NCI-H345 (cell line): ENCODE data around the gene GPR45.
"Not testable (repeated sequence)": the region's sequence is repeated elsewhere in the genome, so short reads cannot be mapped to it uniquely, and the experiment has no call there.

Experiments used
- DNase-seq: peaks from one replicate; lab custom pipeline; 2025; lab: John Stamatoyannopoulos, UW

Gene GPR45, protein sequence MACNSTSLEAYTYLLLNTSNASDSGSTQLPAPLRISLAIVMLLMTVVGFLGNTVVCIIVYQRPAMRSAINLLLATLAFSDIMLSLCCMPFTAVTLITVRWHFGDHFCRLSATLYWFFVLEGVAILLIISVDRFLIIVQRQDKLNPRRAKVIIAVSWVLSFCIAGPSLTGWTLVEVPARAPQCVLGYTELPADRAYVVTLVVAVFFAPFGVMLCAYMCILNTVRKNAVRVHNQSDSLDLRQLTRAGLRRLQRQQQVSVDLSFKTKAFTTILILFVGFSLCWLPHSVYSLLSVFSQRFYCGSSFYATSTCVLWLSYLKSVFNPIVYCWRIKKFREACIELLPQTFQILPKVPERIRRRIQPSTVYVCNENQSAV

GRCh38 chr2:105241443-105241842 is at the start of gene GPR45:
GPR45 (plus strand) TSS chr2:105241743; CDS start chr2:105241859, 116 bp downstream.
- no peak for DNase-seq

DNA sequence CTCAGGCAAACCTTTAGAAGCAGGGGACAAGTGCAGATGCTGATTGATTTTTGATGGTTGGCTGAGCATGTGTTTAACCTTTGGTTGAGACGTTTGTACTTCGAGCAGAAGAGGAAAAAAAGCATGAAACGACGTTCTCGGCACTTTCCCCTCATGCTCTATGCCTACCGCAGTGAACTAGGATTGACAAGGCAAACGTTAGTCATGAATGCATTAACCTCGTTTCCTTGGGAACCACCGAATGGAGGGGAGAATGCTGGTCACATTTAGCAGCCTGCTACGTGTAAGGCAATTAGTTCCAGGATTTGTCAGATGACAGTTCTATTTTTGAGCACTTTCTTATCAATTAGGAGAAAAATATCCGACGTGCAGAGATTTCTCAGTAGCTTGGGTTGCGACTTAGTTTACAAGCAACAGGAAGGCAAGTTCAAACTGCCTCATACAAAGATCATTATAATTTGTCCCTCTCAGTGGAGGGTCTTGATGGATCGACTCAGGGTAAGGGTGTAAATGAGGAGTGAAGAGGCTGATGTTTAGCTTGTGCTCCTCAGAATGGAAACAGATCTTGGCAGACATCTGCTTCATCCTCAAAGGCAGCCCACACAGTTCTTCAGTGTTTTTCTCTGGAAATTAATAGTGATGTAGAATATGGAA is 47.4 kb upstream of the GPR45 start:
- no peak for DNase-seq

- no peak for DNase-seq
Observed at GRCh38 chr2:105196651-105197050, 44.9 kb upstream of the GPR45 start.

- DNase-seq, result no peak
Observed at GRCh38 chr2:105215586-105216192, 25.9 kb upstream of the GPR45 start.

GRCh38 chr2:105220604-105221003 is 20.9 kb upstream of the GPR45 start:
- DNase-seq, result no peak

DNA sequence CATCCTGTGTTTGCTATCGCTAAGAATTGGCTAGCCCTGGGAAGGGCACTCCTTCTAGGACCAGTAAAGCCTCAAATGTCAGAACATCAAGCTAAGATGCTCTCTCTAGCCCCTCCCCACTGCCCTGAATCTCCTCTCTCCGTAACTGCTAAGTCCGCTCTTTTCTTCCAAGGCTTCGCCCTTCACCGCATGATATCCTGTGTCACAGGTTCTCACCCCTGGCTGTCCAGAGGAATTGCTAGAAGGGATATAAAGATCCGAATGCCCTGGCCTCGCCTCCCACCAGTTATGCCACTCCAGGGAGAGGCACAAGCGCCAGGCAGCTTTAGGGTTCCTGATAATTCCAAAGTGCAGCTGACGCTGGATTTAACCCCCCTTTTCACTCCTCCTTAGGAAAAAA is 17.1 kb upstream of the GPR45 start:
- DNase-seq, result no peak

GRCh38 chr2:105231232-105231619 is 10.3 kb upstream of the GPR45 start:
- no peak for DNase-seq

DNA sequence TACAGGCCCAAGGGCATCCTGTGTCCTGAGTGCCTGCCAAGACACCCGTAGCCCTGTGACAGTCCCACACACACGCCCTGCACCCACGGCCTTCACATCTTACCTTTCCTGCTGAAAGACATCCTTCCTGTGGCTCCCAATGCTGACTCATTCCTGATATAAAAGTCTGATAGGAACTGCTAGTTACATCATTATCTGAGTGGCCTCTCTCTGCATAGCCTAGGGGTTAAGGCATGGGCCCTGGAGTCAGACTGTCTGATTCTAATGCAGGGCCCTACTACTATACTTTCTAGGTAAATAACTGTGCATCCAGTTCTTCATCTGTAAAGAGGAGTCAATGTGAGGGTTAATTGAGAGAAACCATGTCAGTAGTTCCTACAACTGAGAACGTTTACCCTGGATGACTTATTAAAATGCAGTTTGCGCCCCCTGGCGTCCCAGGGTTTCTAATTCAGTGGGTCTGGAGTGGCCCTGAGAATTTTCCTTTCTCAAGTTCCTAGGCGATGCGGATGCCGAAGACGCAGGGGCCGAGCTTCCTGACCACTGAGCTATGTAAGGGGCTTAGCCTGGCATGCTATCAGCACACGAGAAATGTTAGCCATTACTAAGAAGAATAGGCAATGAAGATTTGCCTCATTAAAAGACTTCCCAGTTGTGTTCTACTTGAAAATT is 6.0 kb upstream of the GPR45 start:
- DNase-seq, result peak; percentile 70

DNA sequence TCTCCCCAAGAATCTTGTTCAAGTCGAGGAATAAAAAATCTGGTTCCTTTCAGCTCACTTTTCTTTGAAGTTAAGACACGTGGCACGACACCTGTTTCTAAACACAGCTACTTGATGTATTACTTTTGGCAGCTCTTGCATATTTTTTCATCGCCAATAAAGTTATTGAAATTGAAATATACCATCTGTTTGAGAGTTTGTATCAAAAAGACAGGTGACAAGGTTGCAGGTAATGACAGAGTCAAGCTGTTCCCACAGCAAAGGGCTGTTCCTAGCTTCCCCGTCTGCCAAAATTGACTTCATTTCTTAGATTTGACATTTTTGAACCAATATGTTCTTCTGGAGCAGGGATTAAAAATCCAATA is 5.5 kb upstream of the GPR45 start:
- no peak for DNase-seq

- DNase-seq, result no peak
Observed at GRCh38 chr2:105237045-105237765, 4.3 kb upstream of the GPR45 start.

DNA sequence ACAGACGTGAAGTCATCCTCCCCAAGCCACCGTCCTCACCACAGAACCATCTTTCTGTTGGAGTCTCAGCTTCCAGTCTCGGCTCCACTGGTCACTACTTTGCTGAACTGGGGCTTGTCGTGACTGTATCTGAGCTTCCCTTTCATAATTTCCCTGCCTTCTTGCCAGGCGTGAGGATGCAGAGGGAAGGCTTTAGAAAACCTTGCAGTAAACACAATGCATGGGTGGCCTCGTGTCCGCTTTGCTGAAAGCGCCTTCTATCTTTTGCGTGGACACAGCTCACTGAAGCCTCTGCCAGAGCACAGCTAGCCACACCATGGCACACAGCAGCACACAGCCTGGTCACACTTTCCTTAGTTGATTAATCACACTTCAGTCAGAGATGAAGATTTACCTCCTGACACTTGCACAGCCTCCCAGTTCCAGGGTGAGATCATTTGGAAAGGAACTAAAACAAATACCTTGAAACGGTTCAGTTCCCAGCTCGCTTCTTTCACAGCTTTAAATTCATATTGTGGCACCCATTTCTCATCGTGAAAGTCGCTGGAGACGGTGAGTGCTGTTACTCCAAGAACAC is 2.8 kb upstream of the GPR45 start:
- no peak for DNase-seq

- no peak for DNase-seq
Observed at GRCh38 chr2:105239924-105240323, 1.6 kb upstream of the GPR45 start.

DNA sequence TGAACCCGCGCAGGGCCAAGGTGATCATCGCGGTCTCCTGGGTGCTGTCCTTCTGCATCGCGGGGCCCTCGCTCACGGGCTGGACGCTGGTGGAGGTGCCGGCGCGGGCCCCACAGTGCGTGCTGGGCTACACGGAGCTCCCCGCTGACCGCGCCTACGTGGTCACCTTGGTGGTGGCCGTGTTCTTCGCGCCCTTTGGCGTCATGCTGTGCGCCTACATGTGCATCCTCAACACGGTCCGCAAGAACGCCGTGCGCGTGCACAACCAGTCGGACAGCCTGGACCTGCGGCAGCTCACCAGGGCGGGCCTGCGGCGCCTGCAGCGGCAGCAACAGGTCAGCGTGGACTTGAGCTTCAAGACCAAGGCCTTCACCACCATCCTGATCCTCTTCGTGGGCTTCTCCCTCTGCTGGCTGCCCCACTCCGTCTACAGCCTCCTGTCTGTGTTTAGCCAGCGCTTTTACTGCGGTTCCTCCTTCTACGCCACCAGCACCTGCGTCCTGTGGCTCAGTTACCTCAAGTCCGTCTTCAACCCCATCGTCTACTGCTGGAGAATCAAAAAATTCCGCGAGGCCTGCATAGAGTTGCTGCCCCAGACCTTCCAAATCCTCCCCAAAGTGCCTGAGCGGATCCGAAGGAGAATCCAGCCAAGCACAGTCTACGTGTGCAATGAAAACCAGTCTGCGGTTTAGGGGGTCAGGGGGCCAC is 897 bp downstream of the GPR45 start:
- no peak for DNase-seq

GRCh38 chr2:105243961-105244360 is 2.4 kb downstream of the GPR45 start:
- DNase-seq, result no peak

GRCh38 chr2:105244451-105244850 is 2.9 kb downstream of the GPR45 start:
- no peak for DNase-seq

DNA sequence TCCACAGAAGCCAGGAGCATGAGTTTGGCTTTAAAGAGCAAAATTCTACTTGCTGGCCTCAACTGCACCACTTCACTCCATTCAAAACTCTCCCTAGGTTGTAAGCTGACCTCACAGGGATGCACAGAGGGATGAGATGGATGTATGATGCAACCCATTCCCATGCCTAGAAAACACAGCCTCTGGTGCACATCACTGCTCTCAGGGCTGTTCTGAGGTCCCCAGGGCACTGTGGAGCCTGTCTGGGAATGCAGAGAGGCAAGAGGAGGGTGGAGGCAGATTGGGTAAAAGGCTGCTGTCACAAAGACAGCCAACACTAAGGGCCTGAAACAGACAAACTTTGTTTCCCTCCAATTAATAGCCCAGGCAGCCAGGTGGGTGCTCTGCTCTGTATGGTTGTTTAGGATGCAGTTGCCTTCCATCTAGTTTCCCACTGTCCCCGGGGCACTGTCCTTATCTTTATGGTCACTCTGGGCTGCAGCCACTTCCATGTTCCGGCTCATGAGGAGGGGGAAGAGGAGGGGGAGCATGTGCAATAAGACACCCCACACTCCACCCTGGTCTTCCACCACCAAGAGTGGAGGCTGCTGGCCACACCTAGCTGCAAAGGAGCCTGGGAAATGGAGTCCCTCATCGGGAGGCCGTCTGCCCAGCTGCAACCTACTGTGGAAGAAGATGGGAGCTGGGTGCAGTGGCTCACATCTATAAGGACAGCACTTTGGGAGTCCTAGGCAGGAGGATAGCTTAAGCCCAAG is 7.0 kb downstream of the GPR45 start:
- no peak for DNase-seq

DNA sequence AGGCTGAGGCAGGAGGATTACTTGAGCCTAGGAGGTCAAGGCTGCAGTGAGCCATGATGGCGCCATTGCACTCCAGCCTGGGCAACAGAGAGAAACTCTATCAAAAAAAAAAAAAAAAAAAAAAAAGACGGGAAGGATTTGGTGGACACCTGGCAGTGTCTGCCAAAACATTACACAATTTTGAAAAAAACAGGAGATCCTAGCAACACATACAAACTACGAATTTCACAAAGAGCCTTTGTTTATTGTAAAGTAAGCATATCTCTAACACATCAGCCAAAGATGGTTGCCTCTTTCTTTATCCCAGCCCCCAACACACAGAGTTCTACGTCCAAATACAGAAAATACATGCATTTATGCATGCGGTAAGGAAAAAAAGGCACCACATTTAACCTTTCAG is 7.6 kb downstream of the GPR45 start:
- no peak for DNase-seq

DNA sequence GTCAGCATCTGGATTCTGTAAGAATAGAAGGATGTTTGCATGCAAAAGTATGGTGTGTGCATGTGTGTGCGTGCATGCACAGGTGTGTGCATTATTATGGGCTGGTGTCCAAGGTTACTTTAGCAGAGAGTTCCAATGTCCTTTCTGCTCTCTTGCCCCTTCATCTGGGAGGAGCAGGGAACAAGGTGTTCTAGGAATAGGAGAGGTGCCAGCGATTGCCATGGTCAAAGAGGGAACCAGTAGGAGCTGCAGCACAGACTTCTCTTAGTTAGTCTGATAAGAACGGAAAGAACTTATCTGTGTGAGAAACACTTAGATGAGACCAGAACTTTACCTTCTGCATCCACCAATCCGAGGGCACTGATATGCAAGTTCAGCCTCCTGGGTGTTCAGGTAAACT is 8.3 kb downstream of the GPR45 start:
- no peak for DNase-seq

- DNase-seq, result not testable (repeated sequence)
Observed at GRCh38 chr2:105251016-105251648, 9.6 kb downstream of the GPR45 start.

DNA sequence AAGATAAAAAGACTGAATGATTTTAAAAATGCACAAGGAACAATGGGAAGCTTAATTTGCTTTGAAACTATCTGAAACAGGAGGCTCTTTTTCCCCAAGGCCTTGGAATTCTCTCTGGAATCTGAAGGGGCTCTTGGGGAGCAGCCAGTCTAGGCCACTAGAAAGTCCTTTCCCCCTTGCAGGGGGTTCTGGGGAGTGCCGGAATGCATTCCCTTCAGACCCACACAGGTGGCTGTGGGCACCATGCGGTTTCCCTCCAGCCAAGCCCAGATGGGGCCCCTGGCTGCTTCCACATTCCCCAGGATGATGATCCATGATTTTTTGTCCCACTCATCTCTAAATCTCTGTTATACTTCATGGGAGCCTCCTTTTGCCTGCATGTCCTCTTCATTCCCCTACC is 10.7 kb downstream of the GPR45 start:
- DNase-seq, result no peak
